Measurements from ENCODE around the gene GRIFIN. TPM values are rescaled to one million over a fixed set of nuclear protein-coding genes. Genes with fewer than 3 reads are reported as not detected.

Gene GRIFIN
- total RNA-seq, 4 donors from 2014 or later, result not detected

- no peak for TF ChIP-seq CTCF (IDR thresholded peaks at IDR 0.05)
- ATAC-seq (ENCODE audit: low FRiP score) (no peak), DNase-seq (ENCODE audit: low spot score) (no peak)
Observed at GRCh38 chr7:2512179-2512661, 36.0 kb upstream of the GRIFIN start.

- ATAC-seq (ENCODE audit: low FRiP score) (no peak), DNase-seq (ENCODE audit: low spot score) (no peak)
- TF ChIP-seq CTCF (IDR thresholded peaks at IDR 0.05), result no peak
Observed at GRCh38 chr7:2511769-2512168, 35.6 kb upstream of the GRIFIN start.

- ATAC-seq (ENCODE audit: low FRiP score) (no peak), DNase-seq (ENCODE audit: low spot score) (no peak)
- no peak for TF ChIP-seq CTCF (IDR thresholded peaks at IDR 0.05)
Observed at GRCh38 chr7:2510909-2511768, 34.9 kb upstream of the GRIFIN start.

DNA sequence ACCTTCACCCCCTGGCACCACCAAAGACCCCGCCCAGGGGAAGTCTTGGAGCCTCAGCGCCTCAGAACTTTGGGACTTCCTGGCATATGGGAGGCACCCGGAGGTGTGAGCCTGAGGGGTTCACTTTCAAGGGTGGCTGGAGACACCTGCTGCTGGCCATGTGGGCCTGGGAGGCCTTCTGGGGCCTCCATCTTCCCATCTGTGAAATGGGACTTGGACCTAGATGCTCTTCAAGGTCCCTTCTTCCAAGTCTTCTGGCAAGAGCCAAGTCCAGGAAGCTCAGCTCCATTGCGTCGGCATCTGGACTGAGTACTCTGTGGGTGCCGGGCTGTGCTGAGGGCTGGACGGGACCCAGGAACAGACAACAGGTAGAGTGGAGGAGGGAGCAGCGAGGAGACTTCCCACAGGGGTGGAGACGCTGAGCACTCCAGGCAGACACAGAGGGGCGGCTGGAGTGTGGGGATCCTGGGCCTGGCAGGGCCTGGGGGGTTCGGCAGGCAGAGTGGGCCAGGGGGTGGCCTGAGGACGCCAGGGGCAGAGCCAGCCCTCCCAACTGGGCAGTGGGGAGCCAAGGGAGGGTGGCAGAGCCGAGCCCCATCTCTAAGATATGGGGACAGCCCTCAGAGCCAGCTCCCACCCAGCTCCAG is 34.1 kb upstream of the GRIFIN start:
- no peak for TF ChIP-seq CTCF (IDR thresholded peaks at IDR 0.05)
- ATAC-seq (ENCODE audit: low FRiP score) (no peak), DNase-seq (ENCODE audit: low spot score) (no peak)

DNA sequence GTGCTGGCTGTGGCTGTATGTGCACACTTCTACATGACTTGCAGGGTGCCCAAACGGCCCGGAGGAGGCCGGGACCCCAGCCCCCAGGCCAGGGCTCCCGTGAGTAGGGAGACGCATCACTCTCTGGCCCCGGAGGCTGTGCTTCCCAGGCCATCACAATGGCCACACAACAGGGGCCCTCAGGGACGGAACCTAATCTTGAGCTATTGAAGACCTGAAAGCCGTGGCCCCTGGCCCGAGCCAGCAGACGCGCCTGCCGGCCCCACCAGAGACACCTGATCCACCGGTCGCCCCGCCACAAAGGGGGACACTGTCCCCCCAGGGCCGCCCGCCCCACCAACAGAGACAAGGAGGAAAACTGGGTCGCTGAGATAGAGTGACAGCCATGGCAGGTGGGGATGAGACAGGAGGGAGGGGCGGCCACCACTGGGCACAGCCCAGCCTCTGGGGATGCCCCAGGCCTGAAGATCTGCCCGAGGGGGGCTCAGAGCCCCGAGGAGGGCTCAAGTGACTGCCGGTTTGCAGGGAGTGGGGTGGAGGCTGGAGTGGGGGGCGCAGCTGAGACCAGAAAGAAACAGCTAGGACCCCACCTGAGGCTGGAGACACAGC is 33.2 kb upstream of the GRIFIN start:
- no peak for TF ChIP-seq CTCF (IDR thresholded peaks at IDR 0.05)
- ATAC-seq (ENCODE audit: low FRiP score) (no peak), DNase-seq (ENCODE audit: low spot score) (no peak)

DNA sequence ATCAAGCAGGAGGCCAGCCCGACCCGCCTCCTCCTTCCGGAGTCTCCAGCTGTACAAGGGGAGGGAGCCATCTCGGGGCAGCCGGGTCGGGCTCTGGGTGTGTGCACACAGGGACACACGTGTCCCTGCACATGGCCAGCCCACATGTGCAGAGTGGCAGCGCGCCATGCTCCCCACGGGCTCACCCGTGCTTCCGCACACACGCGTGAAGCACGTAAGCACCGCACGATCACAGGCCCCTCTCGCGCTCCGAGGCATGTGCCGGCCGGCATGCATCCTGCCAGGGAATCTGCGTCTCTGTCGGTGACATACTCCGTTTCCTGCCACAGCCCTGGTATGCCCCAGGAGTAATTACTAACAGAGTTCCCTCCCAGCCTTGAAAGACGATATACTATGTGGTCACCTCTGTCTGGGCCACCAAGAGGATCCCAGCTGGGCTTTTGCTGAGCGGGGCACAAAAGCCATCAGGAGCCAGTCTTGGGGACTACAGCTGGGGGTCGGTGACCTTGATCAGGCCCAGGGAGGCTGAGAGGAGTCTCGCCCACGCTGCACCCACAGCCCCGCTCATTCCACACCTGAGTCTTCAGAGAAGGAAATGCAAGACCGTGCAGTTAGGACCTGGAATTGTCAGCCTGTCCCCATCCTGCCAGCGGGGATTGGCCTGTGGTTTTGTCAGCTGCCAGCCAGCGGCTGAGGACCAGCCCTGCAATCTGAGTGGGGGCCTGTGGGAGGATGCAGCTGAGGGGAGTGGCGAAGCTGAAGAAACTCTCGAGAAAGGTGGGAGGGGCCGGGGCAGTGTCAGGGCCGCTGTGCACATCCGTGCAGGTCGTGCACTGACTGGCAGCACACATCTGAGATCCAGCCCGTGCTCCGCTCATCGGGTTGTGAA is 32.4 kb upstream of the GRIFIN start:
- DNase-seq (ENCODE audit: low spot score), result no peak
- no peak for ATAC-seq (ENCODE audit: low FRiP score)
- TF ChIP-seq CTCF (IDR thresholded peaks at IDR 0.05), result no peak

Measured in omental fat pad (tissue), 4 donors.